ENCODE results near the gene YPEL3. TPM values are rescaled to one million over a fixed set of nuclear protein-coding genes. Genes with fewer than 3 reads are reported as not detected.

Gene YPEL3
- total and polyA plus RNA-seq, 8 donors: 18.6 to 134 (median 44.1) TPM

GRCh38 chr16:30046588-30046987 is 49.4 kb downstream of the YPEL3 start:
- DNase-seq (no peak), ATAC-seq (no peak), FAIRE-seq (no peak)
- no peaks in the 10 kb centered on the region for H3K9me3 ChIP-seq
- 83 to 93% methylated on average over 1 of the region's 1 CpG for WGBS, 2 donors
- no peak overlapping the region for H3K4me3 ChIP-seq
- intact Hi-C loops (cut with DNase I): no loop called here
- H3K27ac ChIP-seq: no peak overlapping the region
- TF ChIP-seq CTCF (IDR thresholded peaks at IDR 0.05): no peak
- no peaks in the 10 kb centered on the region for H3K4me1 ChIP-seq
- H3K27me3 ChIP-seq: no peaks in the 10 kb centered on the region
- no peaks in the 10 kb centered on the region for H3K36me3 ChIP-seq

DNA sequence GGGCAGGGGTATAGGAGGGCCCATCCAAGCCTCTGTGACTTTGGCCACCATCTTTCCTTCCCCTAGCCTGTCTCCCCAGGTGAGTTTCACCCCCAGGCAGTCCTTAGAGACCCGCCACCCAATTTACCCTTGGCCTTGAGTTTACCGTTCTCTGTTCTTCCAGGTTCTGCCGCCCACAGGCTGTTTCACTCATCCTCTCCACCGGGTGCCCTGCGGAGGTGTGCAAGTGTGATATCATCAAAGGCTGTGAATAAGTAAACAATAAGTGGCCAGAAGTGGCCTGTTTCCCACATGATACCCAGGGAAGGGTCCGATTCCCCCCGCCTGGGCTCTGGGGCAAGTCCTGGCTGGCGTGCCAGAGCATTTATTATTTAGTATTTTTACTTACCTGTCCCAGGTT is 49.8 kb downstream of the YPEL3 start:
- DNase-seq (no peak), FAIRE-seq (no peak), ATAC-seq (no peak)
- Histone ChIP-seq H3K4me1 (no peaks in the 10 kb centered on the region), H3K36me3 (no peaks in the 10 kb centered on the region), H3K27me3 (no peaks in the 10 kb centered on the region), H3K27ac (no peak overlapping the region), H3K9me3 (no peaks in the 10 kb centered on the region), H3K4me3 (no peak overlapping the region)
- intact Hi-C loops (cut with DNase I): no loop called here
- no peak for TF ChIP-seq CTCF (IDR thresholded peaks at IDR 0.05)
- 44 to 49% methylated on average over 8 of the region's 8 CpGs for WGBS, 2 donors

Other genes with a start within 250 kb of the YPEL3 start
- gene CDIPT, start 233.0 kb downstream of the YPEL3 start, total RNA-seq: 10 to 100 TPM; 31.9 to 50.9 (median 37.3) TPM
- 10 to 100 TPM; 52.7 to 69.8 TPM for gene CDIPT, start 233.0 kb downstream of the YPEL3 start, polyA plus RNA-seq
- 10 to 100 TPM; 14.7 to 29.4 (median 18.3) TPM for gene SEZ6L2, start 196.7 kb downstream of the YPEL3 start, total RNA-seq
- 10 to 100 TPM; 12.6 to 38.8 TPM for gene SEZ6L2, start 196.7 kb downstream of the YPEL3 start, polyA plus RNA-seq
- 10 to 100 TPM in 1 of 6 donors, 1 to 10 TPM in 5; 3.8 to 11.2 (median 7.1) TPM for gene ASPHD1, start 195.7 kb downstream of the YPEL3 start, total RNA-seq
- 10 to 100 TPM; 11.9 to 21.2 TPM for gene ASPHD1, start 195.7 kb downstream of the YPEL3 start, polyA plus RNA-seq
- 10 to 100 TPM in 1 of 6 donors, 1 to 10 TPM in 5; 7.7 to 15.8 (median 9.0) TPM for gene KCTD13, start 170.0 kb downstream of the YPEL3 start, total RNA-seq
- 10 to 100 TPM; 19.3 to 20.5 TPM for gene KCTD13, start 170.0 kb downstream of the YPEL3 start, polyA plus RNA-seq
- gene TMEM219, start 134.1 kb downstream of the YPEL3 start, total RNA-seq: 10 to 100 TPM; 58.3 to 79.8 (median 68.1) TPM
- gene TMEM219, start 134.1 kb downstream of the YPEL3 start, polyA plus RNA-seq: 100 to 1,000 TPM; 112 to 114 TPM
- 10 to 100 TPM; 13.5 to 26.1 (median 16.1) TPM for gene TAOK2, start 122.3 kb downstream of the YPEL3 start, total RNA-seq
- 10 to 100 TPM; 28.7 to 41.1 TPM for gene TAOK2, start 122.3 kb downstream of the YPEL3 start, polyA plus RNA-seq
- gene HIRIP3, start 100.6 kb downstream of the YPEL3 start, total RNA-seq: 1 to 10 TPM; 4.4 to 9.5 (median 6.2) TPM
- 10 to 100 TPM in 1 of 2 donors, 1 to 10 TPM in 1; 9.5 to 16.8 TPM for gene HIRIP3, start 100.6 kb downstream of the YPEL3 start, polyA plus RNA-seq
- gene INO80E, start 100.0 kb downstream of the YPEL3 start, total RNA-seq: 10 to 100 TPM; 24.0 to 46.8 (median 30.1) TPM
- 100 to 1,000 TPM in 1 of 2 donors, 10 to 100 TPM in 1; 51.0 to 113 TPM for gene INO80E, start 100.0 kb downstream of the YPEL3 start, polyA plus RNA-seq
- 1 to 10 TPM in 1 of 6 donors, under 1 TPM in 5; 0.19 to 1.9 (median 0.40) TPM for gene DOC2A, start 85.2 kb downstream of the YPEL3 start, total RNA-seq
- 1 to 10 TPM; 2.6 to 4.4 TPM for gene DOC2A, start 85.2 kb downstream of the YPEL3 start, polyA plus RNA-seq
- not detected for gene C16orf92, start 73.0 kb downstream of the YPEL3 start, total RNA-seq
- gene C16orf92, start 73.0 kb downstream of the YPEL3 start, polyA plus RNA-seq: not detected
- under 1 TPM in 3 of 6 donors, not detected in 3; 0.20 to 0.28 (median 0.24) TPM for gene TLCD3B, start 64.9 kb downstream of the YPEL3 start, total RNA-seq
- 1 to 10 TPM in 1 of 2 donors, under 1 TPM in 1; 0.95 to 2.1 TPM for gene TLCD3B, start 64.9 kb downstream of the YPEL3 start, polyA plus RNA-seq
- 100 to 1,000 TPM; 234 to 425 (median 329) TPM for gene ALDOA, start 30.5 kb downstream of the YPEL3 start, total RNA-seq
- gene ALDOA, start 30.5 kb downstream of the YPEL3 start, polyA plus RNA-seq: 100 to 1,000 TPM; 304 to 349 TPM
- 10 to 100 TPM; 21.7 to 43.2 (median 27.1) TPM for gene PPP4C, start 20.2 kb downstream of the YPEL3 start, total RNA-seq
- gene PPP4C, start 20.2 kb downstream of the YPEL3 start, polyA plus RNA-seq: 10 to 100 TPM; 47.2 to 53.7 TPM
- gene TBX6, start 4.3 kb downstream of the YPEL3 start, total RNA-seq: 1 to 10 TPM; 1.3 to 3.0 (median 1.7) TPM
- gene TBX6, start 4.3 kb downstream of the YPEL3 start, polyA plus RNA-seq: 1 to 10 TPM; 2.3 to 3.6 TPM
- 1 to 10 TPM in 4 of 6 donors, under 1 TPM in 2; 0.41 to 3.5 (median 1.3) TPM for gene GDPD3, start 17.3 kb upstream of the YPEL3 start, total RNA-seq
- 1 to 10 TPM; 3.6 to 7.4 TPM for gene GDPD3, start 17.3 kb upstream of the YPEL3 start, polyA plus RNA-seq
- gene MAPK3, start 27.0 kb upstream of the YPEL3 start, total RNA-seq: 10 to 100 TPM; 19.8 to 34.1 (median 22.8) TPM
- 10 to 100 TPM; 24.4 to 38.2 TPM for gene MAPK3, start 27.0 kb upstream of the YPEL3 start, polyA plus RNA-seq
- gene CORO1A, start 87.4 kb upstream of the YPEL3 start, total RNA-seq: 10 to 100 TPM in 3 of 6 donors, 1 to 10 TPM in 3; 2.1 to 26.4 (median 9.7) TPM
- 10 to 100 TPM; 12.2 to 14.9 TPM for gene CORO1A, start 87.4 kb upstream of the YPEL3 start, polyA plus RNA-seq
- 10 to 100 TPM; 17.3 to 39.1 (median 30.6) TPM for gene BOLA2B, start 97.5 kb upstream of the YPEL3 start, total RNA-seq
- 100 to 1,000 TPM in 1 of 2 donors, 10 to 100 TPM in 1; 77.2 to 138 TPM for gene BOLA2B, start 97.5 kb upstream of the YPEL3 start, polyA plus RNA-seq
- 10 to 100 TPM in 4 of 6 donors, 1 to 10 TPM in 2; 9.0 to 25.0 (median 14.0) TPM for gene SLX1A, start 97.7 kb upstream of the YPEL3 start, total RNA-seq
- 10 to 100 TPM; 61.8 to 63.8 TPM for gene SLX1A, start 97.7 kb upstream of the YPEL3 start, polyA plus RNA-seq
- gene SULT1A3, start 103.0 kb upstream of the YPEL3 start, total RNA-seq: 10 to 100 TPM in 1 of 6 donors, 1 to 10 TPM in 5; 1.0 to 14.7 (median 4.8) TPM
- 100 to 1,000 TPM in 1 of 2 donors, 10 to 100 TPM in 1; 64.5 to 106 TPM for gene SULT1A3, start 103.0 kb upstream of the YPEL3 start, polyA plus RNA-seq
- 10 to 100 TPM in 1 of 6 donors, 1 to 10 TPM in 4, under 1 TPM in 1; 0.70 to 14.4 (median 5.3) TPM for gene NPIPB13, start 152.3 kb upstream of the YPEL3 start, total RNA-seq
- gene NPIPB13, start 152.3 kb upstream of the YPEL3 start, polyA plus RNA-seq: 1 to 10 TPM; 6.9 to 10.0 TPM

Data from pancreas (tissue), 10 donors.